Melanocyte of skin (primary cell): ENCODE measurements around the gene CMIP. TPM values are rescaled to one million over a fixed set of nuclear protein-coding genes. Genes with fewer than 3 reads are reported as not detected.

ENCODE experiments used
- small RNA-seq, 2 donors: library from RNA; depleted of rRNA; stranded (forward); fragments of <200 nt; gene quantifications; one replicate each; pipeline ENCODE3, GENCODE V24; 2012
- total RNA-seq, 2 donors: library from RNA; depleted of rRNA; stranded (reverse); fragments of >200 nt; gene quantifications; 2 replicates each; pipeline ENCODE4 v1.2.3, GENCODE V29; 2012

The CMIP gene
- 10 to 100 TPM in 1 of 2 donors, 1 to 10 TPM in 1; 8.3 to 11.7 TPM for total RNA-seq

GRCh38 chr16:81444448-81445121 lies at the start of gene CMIP:
Gene CMIP (plus strand): TSS chr16:81444808.

Small RNAs within 50 kb of the gene (small RNA-seq; reads per million reads assigned to genes)
- gene MIR6504 (0 reads per million in 2 donors), gene MIR7854 (0 reads per million in 2 donors)

Other genes starting within 250 kb of the CMIP start
- gene BCO1, start 206.1 kb upstream of the CMIP start, total RNA-seq: 1 to 10 TPM; 2.0 to 2.8 TPM
- gene GAN, start 129.8 kb upstream of the CMIP start, total RNA-seq: 1 to 10 TPM; 5.9 to 6.7 TPM